Fibroblast of peridontal ligament (primary cell): ENCODE data around the gene SH3TC1.

Experiments
- DNase-seq: peaks from one replicate; pipeline ENCODE4 v3.0.0-alpha.2; 2010; ENCODE audit errors: extremely low read depth

SH3TC1 gene

DNA sequence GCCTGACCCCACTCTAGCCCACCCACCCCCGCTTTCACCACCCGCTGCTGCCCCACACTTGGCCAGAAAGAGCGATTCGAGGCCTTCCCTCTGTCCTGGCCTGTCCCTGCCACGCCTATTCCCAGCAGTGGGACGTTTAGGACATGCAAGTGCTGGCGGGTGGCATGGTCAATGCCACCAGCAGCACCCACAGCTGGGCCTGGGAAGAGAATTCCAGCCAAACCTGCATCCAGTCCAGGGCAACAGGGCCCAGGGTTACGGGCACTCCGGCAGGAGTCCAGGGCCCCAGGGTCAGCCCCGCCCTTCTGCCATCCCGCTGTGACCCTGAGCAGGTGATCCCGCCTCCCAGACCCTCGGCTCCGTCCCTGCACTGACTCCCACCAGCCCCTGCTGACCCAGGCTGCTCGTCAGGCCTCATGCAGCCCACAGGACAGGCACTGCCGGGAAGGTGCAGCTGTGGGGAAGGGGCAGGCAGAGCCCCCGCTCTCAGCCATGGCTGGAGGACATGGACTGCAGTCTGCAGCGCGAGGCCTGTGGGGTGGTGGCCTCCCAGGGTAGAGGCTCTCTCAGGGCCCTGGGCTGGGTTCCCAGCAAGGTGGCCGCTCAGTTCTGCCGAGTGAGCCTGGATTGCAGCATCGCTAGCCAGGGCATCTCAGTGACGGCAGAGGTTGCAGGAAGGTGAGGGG, 63.7 kb downstream of the SH3TC1 start:
- no peak for DNase-seq

DNA sequence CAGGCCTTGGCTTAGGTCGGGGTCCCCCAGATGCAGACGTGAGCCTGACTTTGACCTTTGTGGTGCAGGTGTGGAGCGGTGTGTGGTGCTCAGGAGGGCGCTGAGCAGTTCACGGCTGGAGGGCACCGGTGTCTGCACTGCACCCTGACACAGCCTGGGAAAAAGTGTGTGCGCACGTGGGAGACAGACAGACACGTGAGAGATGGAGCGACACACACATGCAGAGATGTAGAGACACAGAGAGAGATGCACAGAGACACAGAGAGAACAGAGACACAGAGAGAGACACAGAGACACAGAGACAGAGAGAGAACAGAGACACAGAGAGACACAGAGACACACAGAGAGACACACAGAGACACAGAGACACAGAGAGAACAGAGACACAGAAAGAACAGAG, 64.3 kb downstream of the SH3TC1 start:
- no peak for DNase-seq

DNA sequence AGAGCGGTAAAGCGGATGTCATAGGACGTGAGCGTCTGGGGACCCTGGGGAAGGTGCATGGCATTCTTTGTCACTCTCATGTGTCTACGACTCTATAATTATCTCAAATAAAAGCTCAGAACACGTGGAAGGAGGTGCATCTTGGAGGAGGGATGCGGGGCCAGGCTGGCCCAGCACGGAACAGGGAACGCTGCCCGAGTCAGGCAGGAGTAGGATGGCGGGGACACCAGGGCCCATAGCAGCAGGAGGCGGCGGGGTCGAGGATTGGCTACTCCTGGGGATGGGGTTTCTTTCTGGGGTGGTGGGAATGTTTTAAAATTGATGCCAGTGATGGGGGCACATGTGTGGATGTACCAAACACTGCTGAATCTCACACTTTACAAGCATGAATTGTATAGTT, 65.0 kb downstream of the SH3TC1 start:
- DNase-seq: no peak

DNA sequence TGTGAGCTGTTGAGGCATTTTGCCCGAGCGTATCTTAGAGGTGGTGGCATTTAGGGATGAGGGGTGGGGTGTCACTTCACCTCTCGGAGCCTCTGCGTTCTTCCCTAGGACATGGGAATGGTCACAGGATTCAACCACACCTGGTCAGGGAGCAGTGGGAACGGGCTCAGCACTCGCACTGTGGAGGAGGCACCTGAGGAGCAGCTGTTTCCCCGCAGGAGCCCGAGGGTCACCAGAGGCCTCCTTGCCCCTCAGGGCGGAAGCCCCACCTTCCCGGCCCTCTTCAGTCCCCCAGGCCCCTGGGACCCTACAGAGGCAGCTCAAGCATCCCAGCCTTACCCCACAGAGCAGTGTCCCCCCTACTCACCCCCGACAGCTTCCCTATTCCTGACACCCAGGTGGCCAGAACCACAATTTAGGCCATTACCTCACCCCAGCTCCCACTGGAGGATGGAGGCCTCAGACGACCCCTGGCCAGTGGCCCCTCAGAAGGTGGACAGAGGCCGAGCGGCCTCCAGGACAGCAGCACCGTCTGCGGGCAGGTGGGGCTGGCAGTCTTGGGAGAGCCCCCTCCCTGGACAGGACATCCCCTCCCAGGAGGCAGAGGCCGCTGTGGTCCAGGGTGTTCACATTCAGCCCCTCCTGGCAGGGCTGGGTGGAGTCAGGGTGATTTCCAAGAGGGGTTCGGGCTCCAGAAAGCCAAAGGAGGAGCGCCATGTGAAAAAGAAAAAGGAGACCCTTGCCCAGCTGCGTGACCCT, 66.3 kb downstream of the SH3TC1 start:
- no peak for DNase-seq

DNA sequence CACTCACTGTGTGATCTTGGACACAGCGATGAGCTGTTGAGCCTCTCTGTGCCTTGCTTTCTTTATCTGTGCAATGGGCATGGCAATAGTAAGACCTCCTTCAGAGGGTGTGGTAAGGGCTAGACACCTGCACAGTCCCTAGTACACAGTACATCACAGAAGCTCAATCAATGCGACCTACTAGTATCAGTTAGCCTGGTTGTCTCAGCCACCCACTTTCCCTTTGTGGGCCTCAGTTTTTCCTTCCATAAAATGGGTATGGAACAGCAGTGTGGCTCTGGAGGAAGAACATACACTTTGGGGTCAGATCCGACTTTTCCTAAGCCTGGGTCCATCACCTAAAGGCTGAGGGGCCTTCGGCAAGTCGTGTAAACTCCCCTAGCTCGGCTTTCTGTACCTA, 67.0 kb downstream of the SH3TC1 start:
- no peak for DNase-seq

DNA sequence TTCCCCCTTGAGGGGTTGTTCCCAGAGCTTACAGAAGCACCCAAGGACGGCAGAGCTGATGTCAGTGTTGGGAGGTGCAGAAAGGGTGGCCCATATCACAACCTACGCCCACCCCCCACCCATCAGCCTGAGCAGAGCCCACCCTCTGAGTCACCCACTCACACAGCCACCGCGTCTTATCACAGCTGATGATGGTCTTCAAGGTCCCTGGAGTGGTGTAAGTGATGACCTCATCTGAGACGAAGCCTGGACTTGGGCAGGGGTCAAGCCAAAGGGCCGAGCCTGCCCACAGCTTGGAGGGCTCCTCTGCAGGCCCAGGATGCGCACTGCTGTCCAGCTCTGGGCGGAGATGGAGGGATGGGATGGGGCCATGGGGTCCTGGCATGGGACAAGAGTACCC, 67.4 kb downstream of the SH3TC1 start:
- no peak for DNase-seq

DNA sequence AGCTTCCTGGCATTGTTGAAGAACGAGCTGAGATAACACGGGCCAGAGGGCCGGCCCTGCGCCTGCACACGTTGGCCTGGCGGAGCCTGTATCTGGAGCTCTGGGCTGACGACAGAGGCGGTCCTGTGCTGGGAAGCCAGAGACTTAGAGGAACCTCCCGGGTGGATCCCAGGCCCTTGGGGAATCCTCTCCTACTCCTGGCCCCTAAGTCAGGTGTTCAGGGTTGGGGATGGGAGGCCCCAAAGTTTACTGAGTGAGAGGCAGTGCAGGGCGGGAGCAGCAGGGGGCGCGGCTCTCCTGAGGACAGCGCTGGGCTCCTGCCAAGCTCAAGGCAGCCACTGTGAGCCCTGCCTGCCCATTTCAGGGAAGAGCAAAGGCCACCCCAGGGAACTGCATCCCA, 68.0 kb downstream of the SH3TC1 start:
- DNase-seq: no peak

DNA sequence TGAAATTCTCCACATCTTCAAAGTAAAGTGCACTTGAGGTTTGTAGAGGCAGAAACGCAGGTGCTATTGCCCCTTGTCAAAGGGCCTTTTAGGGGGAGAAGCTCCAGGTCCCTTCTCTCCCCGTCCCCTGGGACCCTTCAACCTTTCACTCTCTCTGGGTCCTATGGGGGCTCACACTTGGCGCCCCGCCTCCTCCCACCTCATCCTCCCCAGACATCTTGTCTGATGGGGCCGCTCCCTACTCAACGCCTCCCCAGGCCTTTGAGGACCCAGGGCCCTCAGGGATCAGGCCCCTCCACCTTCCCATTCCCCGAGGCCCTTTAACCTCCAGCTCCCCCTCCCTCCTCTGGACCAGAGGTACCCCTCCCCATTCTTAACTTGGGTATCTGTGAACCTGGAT, 69.1 kb downstream of the SH3TC1 start:
- no peak for DNase-seq

DNA sequence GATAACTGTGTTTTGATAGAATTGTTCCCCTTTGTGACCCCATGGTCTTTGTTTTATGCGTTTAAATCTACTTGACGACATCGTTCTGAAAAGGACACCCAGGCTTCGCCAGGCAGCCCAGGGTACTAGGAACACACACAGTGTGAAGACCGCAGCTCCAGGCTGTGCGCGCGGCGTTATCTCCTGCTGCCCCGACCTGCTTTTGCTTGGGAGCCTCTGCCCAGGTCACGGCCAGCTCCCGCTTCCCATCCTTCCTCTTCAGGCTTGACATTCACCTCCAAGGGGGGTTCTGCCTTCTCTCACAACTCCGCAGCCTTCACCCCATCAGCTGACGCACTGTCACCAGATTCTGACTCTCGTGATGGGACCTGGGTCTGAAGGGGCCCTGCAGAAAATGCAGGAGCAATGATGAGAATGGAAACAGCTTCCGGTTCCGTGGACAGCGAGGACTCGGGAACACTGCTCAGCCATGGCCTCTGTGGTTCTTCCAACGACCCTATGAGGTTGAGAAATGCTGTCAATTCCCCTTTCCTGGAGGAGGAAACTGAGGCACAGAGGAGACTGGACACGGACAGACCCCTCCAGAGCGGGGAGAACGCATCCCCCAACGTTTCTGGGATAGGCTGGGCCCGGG, 69.9 kb downstream of the SH3TC1 start:
- DNase-seq: no peak

DNA sequence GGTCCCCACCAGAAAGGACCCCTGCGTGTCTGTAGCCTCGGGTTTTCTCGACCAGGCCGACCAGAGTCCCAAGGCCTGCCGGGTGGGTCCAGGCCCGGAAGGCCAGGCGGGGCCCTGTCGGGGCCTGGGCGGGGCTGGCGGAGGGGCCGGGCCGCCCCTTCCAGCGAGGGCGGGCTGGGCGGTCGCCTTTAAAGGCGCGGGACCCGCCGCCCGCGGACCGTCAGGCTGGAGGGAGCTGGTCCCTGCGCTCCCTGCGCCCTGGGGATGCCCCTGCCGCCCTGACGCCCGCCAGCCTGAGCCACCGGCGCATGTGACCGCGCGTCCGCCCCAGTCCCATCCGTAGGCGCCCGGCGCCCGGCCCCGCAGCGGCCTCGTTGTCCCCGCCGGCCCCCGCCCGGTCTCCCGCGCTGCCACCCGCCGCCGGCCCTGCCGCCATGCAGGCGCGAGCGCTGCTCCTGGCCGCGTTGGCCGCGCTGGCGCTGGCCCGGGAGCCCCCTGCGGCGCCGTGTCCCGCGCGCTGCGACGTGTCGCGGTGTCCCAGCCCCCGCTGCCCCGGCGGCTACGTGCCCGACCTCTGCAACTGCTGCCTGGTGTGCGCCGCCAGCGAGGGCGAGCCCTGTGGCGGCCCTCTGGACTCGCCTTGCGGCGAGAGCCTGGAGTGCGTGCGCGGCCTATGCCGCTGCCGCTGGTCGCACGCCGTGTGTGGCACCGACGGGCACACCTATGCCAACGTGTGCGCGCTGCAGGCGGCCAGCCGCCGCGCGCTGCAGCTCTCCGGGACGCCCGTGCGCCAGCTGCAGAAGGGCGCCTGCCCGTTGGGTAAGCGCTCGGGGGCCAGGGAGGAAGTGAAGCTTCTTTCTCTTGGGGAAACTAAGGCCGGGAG, 70.7 kb downstream of the SH3TC1 start, which contains the start of gene HTRA3:
Gene HTRA3, plus strand, starts transcription at position 220 of the 883 bp plus-strand sequence. Its CDS starts 215 bp downstream, at position 435.
- peak; percentile 40 for DNase-seq

DNA sequence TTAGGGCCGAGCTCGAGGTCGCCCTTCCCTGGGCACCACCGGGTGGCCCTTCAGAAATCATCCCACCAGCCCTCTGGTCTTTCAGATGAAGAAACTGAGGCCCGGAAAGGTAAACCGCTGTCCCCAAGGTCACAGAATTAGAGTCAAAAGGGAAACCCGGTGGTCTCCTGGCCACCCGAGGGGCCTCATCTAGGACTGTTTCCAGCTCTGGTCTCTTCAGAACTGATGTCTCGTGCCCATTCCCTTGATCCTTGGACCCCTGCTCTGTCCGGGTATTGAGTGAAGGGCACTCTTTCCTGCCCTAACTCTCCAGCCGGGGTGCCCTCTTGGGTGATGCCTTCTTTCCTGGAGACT, 71.3 kb downstream of the SH3TC1 start:
- DNase-seq: no peak

DNA sequence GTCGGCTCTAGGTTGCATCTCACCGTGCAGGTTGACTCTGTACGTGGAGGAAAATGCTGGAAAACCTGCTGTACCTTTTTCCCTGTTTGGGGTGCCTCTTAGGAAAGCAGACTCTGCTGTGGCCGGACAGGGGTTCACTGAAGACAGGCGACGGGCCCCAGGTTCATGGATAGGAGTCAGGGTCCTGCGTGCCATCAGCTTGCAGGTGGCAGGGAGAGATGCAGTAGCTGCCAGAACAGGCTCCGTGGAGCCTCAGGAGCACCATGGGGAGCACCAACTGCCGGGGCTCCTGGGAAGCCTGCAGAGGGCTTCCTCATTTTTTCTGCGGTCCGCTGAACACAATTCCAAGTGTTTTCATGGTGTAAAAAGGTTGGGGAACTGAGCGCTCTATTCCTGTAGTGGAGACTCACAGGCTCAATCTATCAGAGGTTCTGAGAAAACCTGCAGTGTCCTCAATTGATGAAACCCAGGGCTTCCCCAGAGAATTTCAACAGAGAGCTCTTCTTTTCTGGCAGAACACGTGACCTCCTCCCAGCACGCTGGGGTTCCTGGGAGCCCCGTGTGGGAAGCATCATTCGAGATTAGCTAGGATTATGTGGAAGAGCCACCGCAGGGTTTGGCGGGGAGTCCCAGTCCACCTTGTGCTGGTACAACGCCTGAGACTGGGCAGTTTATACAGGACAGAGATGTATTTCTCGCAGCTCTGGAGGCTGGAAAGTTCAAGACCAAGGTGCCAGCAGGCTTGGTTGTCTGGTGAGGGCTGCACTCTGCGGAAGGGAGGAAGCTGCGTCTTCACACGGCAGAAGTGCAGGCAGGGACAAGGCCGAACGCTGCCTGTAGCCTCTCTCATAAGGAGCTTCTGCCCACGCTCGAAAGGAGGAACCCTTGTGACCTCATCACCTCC, 72.1 kb downstream of the SH3TC1 start:
- DNase-seq: no peak

DNA sequence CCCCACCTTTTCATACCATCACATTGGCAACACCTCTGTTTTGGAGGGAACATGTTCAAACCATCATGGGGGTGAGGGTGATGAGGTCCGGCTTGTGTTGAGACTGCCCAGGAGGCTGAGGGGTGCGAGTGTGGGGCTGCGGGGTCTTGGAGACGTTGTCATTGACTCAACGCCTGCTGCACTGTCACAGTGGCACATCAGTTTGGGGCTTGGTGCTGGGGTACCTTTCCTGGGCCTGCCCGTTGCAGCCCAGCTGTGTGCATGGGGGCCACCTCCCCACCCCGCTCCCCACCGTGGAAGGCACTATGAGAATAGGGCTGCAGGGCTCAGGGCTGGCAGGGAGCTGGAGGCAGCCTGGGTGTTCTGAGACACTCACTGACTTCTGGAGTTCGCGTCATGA, 72.7 kb downstream of the SH3TC1 start:
- no peak for DNase-seq

DNA sequence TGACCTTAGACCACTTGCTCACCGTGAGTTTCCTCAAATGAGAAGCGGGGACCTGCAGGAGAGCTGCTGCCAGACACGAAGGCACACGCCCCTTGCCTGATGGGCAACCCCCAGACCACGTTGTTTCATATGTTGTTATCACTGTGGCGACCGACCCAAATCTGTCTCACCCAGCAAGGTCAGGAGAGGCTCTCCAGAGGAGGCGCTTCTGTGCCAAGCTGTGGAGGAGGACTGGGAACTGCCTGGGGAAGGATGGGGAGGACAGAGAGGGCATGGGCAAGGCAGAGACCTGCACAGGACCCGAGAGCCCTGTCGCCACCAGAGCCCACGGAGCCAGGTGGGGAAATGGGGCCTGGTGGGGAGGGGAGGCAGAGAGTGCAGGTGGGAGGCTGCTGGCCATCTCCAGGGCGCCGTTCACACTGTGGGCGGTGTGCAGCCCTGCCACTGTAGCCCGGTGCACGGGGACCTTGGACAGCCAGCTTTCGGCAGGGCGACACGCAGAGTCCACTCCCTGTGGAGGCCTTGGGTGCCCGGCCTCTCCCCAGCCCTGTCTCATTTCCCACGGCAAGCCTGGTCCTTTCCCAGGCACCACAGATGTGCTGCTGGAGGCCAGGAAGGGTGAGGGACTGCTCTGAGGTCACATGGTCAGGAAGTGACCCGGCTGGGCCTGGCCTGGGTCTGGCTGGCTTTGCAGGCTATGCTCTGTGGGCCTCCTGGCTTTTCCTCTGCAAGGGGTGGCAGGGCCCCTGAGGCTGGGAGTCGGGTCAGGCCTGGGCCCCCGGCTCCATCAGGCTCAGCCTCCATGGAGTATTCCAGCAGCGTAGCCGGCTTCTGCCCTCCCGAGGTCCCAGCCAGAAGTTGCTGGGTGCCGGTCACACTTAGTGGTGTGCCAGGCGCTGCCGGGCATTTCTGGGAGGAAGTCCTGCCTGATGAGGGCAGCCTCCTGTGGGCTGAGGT, 73.7 kb downstream of the SH3TC1 start:
- DNase-seq: no peak

DNA sequence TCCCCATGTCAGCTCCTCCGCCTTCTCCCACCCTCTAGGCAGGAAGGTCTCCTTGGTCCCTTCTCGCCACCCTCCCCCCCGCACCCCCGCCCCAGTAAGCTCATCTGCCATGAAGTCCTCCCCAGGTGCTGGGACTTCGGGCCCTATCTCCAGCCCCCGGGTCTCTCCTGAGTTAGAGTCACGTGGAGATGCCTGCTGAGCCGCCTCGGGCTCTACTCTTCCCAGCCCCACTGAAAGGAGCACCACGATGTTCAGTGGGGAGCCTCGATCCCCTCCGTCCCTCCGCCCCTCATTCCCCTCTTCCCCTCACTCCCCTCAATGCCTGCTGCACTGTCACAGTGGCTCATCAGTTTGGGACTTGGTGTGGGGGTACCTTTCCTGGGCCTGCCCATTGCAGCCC, 74.4 kb downstream of the SH3TC1 start:
- no peak for DNase-seq

DNA sequence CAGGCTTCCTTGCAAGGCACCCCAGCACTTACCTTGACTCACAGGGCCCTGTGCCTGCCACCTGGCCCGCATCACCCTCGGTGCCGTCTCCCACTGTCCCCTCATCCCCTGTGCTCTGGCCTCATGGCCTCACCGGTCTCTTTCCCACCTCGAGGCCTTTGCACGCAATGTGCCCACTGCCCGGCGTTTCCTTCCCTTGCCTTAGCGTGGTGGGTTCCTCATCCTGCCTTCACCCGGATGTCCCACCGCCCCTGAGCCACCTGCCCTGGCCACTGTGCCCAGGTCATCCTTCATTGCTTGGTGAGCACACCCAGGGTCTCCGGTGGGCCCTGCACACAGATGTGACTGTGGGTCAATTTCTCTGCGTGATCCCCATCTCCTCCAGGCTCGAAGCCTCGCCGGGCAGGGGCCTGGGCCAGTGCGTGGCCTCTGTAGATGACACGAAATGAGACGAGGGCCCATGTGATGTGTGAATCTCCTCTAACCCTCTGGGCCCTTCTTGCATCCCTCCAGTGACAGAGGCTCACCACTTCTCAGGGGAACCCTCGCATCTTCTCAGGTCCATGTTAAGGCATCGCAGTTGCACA, 75.1 kb downstream of the SH3TC1 start:
- no peak for DNase-seq

DNA sequence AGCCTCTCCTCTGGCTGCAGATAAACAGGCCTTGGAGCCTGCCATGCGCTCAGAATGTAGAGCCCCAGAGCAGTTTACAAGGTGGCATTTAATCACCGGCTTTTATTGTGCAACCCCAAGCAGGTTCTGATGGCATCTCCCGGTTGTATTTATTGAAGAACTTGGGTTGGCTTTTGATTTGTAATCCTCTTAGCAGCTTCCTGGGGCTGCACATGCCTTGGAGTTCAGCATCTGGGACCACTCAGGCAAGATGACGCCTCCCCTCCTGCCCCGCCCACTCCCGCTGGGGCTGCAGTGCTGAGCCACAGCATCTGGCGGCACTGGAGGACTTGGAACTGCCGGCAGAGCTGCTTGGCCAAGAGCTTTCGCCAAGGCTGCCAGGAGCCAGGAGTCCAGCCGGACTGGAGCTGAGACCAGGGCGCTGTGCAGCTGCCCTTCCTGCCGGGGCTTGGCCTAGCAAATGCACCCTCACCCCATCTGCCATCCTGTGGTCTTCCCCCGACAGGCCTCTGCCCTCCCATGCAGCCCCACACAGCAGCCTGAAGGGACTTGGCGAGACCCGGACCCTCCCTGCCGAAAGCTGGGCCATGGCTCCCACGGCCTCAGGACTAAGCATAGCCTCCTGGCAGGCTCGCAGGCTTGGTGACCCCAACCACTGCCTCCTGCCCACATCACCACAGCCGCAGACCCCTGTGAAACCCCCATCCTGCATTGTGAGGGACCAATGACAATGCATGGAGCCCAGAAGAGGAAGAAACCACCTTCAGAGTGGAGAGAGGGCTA, 75.9 kb downstream of the SH3TC1 start:
- DNase-seq: peak; percentile 97

DNA sequence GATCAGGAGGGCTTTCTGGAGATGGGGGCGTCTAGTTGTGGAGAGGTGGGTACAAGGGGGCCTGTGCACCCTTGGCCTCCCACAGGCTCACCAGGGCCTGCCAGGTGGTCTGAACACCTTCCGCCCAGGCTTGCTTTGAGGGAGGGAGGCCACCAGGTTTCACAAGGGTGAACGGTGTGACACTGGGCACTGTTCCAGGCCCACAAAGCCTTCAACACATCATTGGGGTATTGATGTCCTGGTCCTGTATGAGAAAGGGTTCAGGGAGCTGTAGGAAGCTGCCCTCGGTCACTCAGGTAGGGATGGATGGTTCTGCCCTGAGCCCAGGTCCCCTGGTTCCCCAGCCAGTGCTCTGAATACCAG, 76.4 kb downstream of the SH3TC1 start:
- no peak for DNase-seq
